K562 (cell line): ENCODE results near the gene HSPB7. TPM values are rescaled to one million over a fixed set of nuclear protein-coding genes. Genes with fewer than 3 reads are reported as not detected.
A peak's percentile ranks its signal among the peaks of the same experiment; 100 is the strongest.

ENCODE experiments used
- ADNP ChIP-seq: fragments of 200-800 bp; sonication (Bioruptor generic); IDR thresholded peaks from 2 replicates; pipeline ENCODE4 v1.6.1; 2016; ENCODE audit warnings: missing genetic modification characterization, missing compliant biosample characterization
- CBX2 ChIP-seq: fragments of 200-600 bp; sonication (generic); IDR thresholded peaks from one replicate; pipeline ENCODE4 v1.6.1; 2012; ENCODE audit warnings: mild to moderate bottlenecking, low read length, inconsistent platforms; ENCODE audit not compliant: insufficient read depth, poor library complexity, severe bottlenecking
- EP300 ChIP-seq: IDR thresholded peaks from 2 replicates; pipeline ENCODE4 v1.6.1; 2012; ENCODE audit warnings: low read length, improper control_type of control experiment
- HNRNPUL1 ChIP-seq: fragments of 200-400 bp; formaldehyde crosslinking; IDR thresholded peaks from 2 replicates; pipeline ENCODE4 v1.6.1; 2017; ENCODE audit warnings: low read length
- ILF3 ChIP-seq: fragments of 450-650 bp; IDR thresholded peaks from 2 replicates; pipeline ENCODE4 v1.6.1; 2018; ENCODE audit warnings: antibody characterized with exemption, mild to moderate bottlenecking, moderate library complexity, borderline replicate concordance
- MTF1 ChIP-seq: fragments of 250-450 bp; sonication (Bioruptor Pico); IDR thresholded peaks from 2 replicates; pipeline ENCODE4 v1.9.0; 2021; ENCODE audit warnings: moderate library complexity, mild to moderate bottlenecking, inconsistent platforms, borderline replicate concordance
- RBFOX2 ChIP-seq: fragments of 200-400 bp; formaldehyde crosslinking; IDR thresholded peaks from 2 replicates; pipeline ENCODE4 v1.6.1; 2017; ENCODE audit warnings: low read depth, mild to moderate bottlenecking, low read length, moderate library complexity
- RCOR1 ChIP-seq, 2 experiments: IDR thresholded peaks; 2 replicates each; pipeline ENCODE4 v1.6.1; 2012; ENCODE audit warnings: low read depth in 2 of 2, low read length in 2 of 2, borderline replicate concordance in 1 of 2, improper control_type of control experiment in 1 of 2
- RUNX1 ChIP-seq: sonication (generic); IDR thresholded peaks from 2 replicates; pipeline ENCODE4 v1.6.1; 2016; ENCODE audit warnings: antibody characterized with exemption, low read depth
- SIRT6 ChIP-seq: IDR thresholded peaks from one replicate; pipeline ENCODE4 v1.6.1; 2012; ENCODE audit warnings: low read depth, mild to moderate bottlenecking, control low read depth, inconsistent platforms, low read length, moderate library complexity
- SREBF2 ChIP-seq: sonication (generic); formaldehyde crosslinking; IDR thresholded peaks from 2 replicates; pipeline ENCODE4 v1.4.0; 2020; ENCODE audit warnings: mild to moderate bottlenecking, missing genetic modification reagents
- SRSF1 ChIP-seq: fragments of 200-400 bp; formaldehyde crosslinking; IDR thresholded peaks from 2 replicates; pipeline ENCODE4 v1.6.1; 2017; ENCODE audit warnings: mild to moderate bottlenecking, low read depth, low read length, moderate library complexity
- TAF1 ChIP-seq: IDR thresholded peaks from 2 replicates; pipeline ENCODE4 v1.6.1; 2011; ENCODE audit warnings: mild to moderate bottlenecking, low read length, moderate library complexity; ENCODE audit not compliant: insufficient read depth, control insufficient read depth, severe bottlenecking; ENCODE audit errors: extremely low read depth
- THRAP3 ChIP-seq: fragments of 450-650 bp; IDR thresholded peaks from 2 replicates; pipeline ENCODE4 v1.6.1; 2016; ENCODE audit warnings: mild to moderate bottlenecking, inconsistent platforms, borderline replicate concordance
- ZBTB2 ChIP-seq: fragments of 450-650 bp; IDR thresholded peaks from 2 replicates; pipeline ENCODE4 v1.6.1; 2016; ENCODE audit warnings: antibody characterized with exemption
- ZFP1 ChIP-seq: fragments of 450-650 bp; formaldehyde crosslinking; IDR thresholded peaks from 2 replicates; pipeline ENCODE4 v1.4.0; 2020; ENCODE audit warnings: mild to moderate bottlenecking, mixed read lengths
- ZNF175 ChIP-seq: fragments of 200-800 bp; sonication (Bioruptor generic); IDR thresholded peaks from 2 replicates; pipeline ENCODE4 v1.6.1; 2016; ENCODE audit warnings: low read depth, mild to moderate bottlenecking, missing genetic modification characterization, missing compliant biosample characterization
- ZNF407 ChIP-seq: fragments of 450-650 bp; IDR thresholded peaks from 2 replicates; pipeline ENCODE4 v1.6.1; 2016; ENCODE audit warnings: low read depth
- ZNF766 ChIP-seq: fragments of 200-800 bp; sonication (Bioruptor generic); conservative IDR thresholded peaks from 2 replicates; pipeline ENCODE4 v1.6.1; 2016; ENCODE audit warnings: missing genetic modification characterization, missing compliant biosample characterization
- polyA plus RNA-seq, 8 experiments: library from polyadenylated mRNA; depleted of rRNA in 4 of 8; stranded (reverse) in 5 of 8; unstranded in 3 of 8; fragments of >200 nt; fragmentation: Nextera tagmentation in 2 of 8; fragmentation: Illumina TruSeq in 1 of 8; extraction: Ambion mirVana in 2 of 8; extraction: Trizol in 1 of 8; gene quantifications; 2 replicates each; pipeline versions ENCODE4 v1.2.1 to v1.2.3, GENCODE V29; 2011 to 2014; ENCODE audit warnings: inconsistent platforms in 1 of 8, missing spikeins in 1 of 8
- total RNA-seq, 7 experiments: library from RNA; depleted of rRNA in 6 of 7; stranded (reverse); fragments of >200 nt in 6 of 7; fragmentation: Illumina TruSeq in 2 of 7; extraction: Trizol in 2 of 7; gene quantifications; 2 replicates each; pipeline versions ENCODE4 v1.2.1 to v1.2.3, GENCODE V29; 2011 to 2021; ENCODE audit warnings: low replicate concordance in 1 of 7

The HSPB7 gene
- total and polyA plus RNA-seq, 9 of the 15 experiments (the other 6 are each of a cell fraction or from before 2014, with no cell fraction given): 0.05 to 0.19 (median 0.07) TPM; not detected in 6

- TF ChIP-seq SRSF1 (no peak), HNRNPUL1 (no peak), EP300 (peak; percentile 58), THRAP3 (no peak), ZNF407 (0 out of 2 replicates have a peak, but pooled peaks have one; percentile 40), ZNF766 (CRISPR knock-in tag) (0 out of 2 replicates have a peak, but pooled peaks have one; percentile 39), ZNF175 (CRISPR knock-in tag) (no peak), SREBF2 (no peak), ZFP1 (CRISPR knock-in tag) (no peak), TAF1 (peak; percentile 31), RCOR1 (IDR thresholded peaks at IDR 0.05; ENCODE audit: borderline replicate concordance in 1 of 2, low read depth in 2 of 2, low read length in 2 of 2) (peak in 1 of 2 experiments; percentile 80; a peak in 2 of 4 replicates), MTF1 (CRISPR knock-in tag) (no peak), ADNP (tag) (0 out of 2 replicates have a peak, but pooled peaks have one; percentile 2), RUNX1 (0 out of 2 replicates have a peak, but pooled peaks have one; percentile 14), ZBTB2 (0 out of 2 replicates have a peak, but pooled peaks have one; percentile 48), ILF3 (no peak), CBX2 (no peak), SIRT6 (no peak), RBFOX2 (peak; percentile 80)
Observed at GRCh38 chr1:16012590-16013219, 5.1 kb downstream of the HSPB7 start (continued).
